IPS DF 6.9 (cell line): ENCODE results near the gene DSCAM.

Source experiments
- DNase-seq: peaks from one replicate; pipeline ENCODE4 v3.0.0-alpha.2; 2013; ENCODE audit warnings: low read depth, low spot score
- H3K27ac ChIP-seq: one replicate; pipeline ENCODE4 v1.5.1; 2013; ENCODE audit warnings: low read length, control low read depth
- H3K27me3 ChIP-seq: 2 replicates; pipeline ENCODE4 v1.6.1; 2013; ENCODE audit warnings: mild to moderate bottlenecking, low read length; ENCODE audit not compliant: control insufficient read depth, insufficient read depth
- H3K36me3 ChIP-seq: 2 replicates; pipeline ENCODE4 v1.6.1; 2013; ENCODE audit warnings: low read length; ENCODE audit not compliant: control insufficient read depth, insufficient read depth
- H3K4me1 ChIP-seq: 2 replicates; pipeline ENCODE4 v1.6.1; 2013; ENCODE audit warnings: low read length; ENCODE audit not compliant: control insufficient read depth, insufficient read depth
- H3K4me3 ChIP-seq: 2 replicates; pipeline ENCODE4 v1.5.1; 2013; ENCODE audit warnings: mild to moderate bottlenecking, low read length
- H3K9me3 ChIP-seq: 2 replicates; pipeline ENCODE4 v1.6.1; 2013; ENCODE audit warnings: low read length, inconsistent platforms; ENCODE audit not compliant: control insufficient read depth, insufficient read depth
- WGBS: extraction: QIAGEN DNeasy Blood & Tissue Kit; methylation state at CpG from one replicate; pipeline ENCODE4 v1.1.7; 2013; ENCODE audit warnings: mixed read lengths, missing lambda C conversion rate; ENCODE audit not compliant: insufficient read length, insufficient coverage; 5-methylcytosine and 5-hydroxymethylcytosine counted together

Gene DSCAM

DNA sequence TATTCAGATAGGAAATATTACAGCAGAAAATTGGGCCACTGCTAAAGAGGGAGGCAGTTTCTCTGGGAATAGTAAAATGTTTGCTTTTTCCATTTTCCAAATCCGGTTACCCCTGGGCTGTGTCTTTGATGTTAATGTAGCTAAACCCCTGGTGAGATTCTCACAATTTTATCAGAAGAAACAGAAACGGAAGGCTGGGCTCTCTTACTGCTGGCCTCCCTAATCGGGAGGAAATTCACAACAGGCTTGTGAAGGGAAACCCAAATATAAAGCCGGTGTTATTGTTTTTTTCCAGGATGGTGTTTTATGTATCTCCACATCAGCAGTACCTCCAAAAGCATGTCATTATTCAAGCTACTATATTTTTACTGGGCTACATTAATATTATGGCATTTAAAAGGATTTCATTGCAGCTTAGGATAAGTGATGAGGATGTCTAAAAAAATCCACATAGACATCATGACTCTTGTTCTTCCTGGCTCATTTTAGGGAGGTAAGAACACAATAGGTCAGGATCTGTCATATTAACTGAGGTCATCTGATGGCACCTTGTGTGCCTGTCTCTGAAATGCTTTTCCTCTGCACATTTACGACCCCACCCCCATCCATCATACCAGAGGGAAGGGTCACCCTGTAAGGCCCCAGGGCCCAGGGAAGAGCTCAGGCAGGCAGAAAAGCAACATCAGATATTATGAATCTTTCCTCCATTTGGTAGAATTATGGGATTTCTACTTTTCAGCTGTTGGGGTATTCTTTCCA, 158.7 kb downstream of the DSCAM start:
- WGBS: no CpG with 5 or more reads among the region's 5 CpGs
- Histone ChIP-seq H3K36me3 (no peaks in the 10 kb centered on the region), H3K9me3 (peaks cover 19% of the 10 kb centered on the region), H3K27me3 (no peaks in the 10 kb centered on the region; the same call in 1 of the 2 replicates), H3K4me3 (no peak overlapping the region), H3K4me1 (no peaks in the 10 kb centered on the region), H3K27ac (no peak overlapping the region)
- no peak for DNase-seq

DNA sequence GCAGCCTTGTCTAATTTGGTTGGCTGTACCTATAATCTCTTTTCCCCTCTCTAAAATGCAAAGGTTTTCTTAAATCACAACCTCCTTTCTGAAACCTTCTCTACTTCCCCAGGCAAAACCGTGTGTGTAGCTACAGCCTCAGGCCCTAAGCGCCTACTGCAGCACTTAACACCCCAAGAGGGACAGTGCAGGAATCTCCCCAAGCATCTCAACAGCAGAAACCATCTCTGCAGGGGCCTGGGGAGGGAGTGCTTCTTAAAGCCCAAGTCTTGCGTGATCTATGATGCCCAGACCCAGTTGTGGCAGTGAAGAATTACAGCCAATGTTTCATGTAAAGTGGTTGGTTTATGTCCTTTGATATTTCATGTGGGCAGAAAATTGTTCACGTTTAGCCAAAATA, 159.3 kb downstream of the DSCAM start:
- Histone ChIP-seq H3K36me3 (no peaks in the 10 kb centered on the region), H3K27me3 (no peaks in the 10 kb centered on the region; the same call in 1 of the 2 replicates), H3K4me1 (no peaks in the 10 kb centered on the region), H3K4me3 (no peak overlapping the region), H3K27ac (no peak overlapping the region), H3K9me3 (peaks cover 17% of the 10 kb centered on the region)
- WGBS: no CpG with 5 or more reads among the region's 4 CpGs
- DNase-seq: no peak

GRCh38 chr21:40686526-40686925, 160.4 kb downstream of the DSCAM start:
- DNase-seq: no peak
- no CpG with 5 or more reads among the region's 5 CpGs for WGBS
- H3K27ac ChIP-seq: no peak overlapping the region
- peaks cover 15% of the 10 kb centered on the region for H3K9me3 ChIP-seq
- H3K4me1 ChIP-seq: no peaks in the 10 kb centered on the region
- no peaks in the 10 kb centered on the region; the same call in 1 of the 2 replicates for H3K27me3 ChIP-seq
- no peaks in the 10 kb centered on the region for H3K36me3 ChIP-seq
- no peak overlapping the region for H3K4me3 ChIP-seq

DNA sequence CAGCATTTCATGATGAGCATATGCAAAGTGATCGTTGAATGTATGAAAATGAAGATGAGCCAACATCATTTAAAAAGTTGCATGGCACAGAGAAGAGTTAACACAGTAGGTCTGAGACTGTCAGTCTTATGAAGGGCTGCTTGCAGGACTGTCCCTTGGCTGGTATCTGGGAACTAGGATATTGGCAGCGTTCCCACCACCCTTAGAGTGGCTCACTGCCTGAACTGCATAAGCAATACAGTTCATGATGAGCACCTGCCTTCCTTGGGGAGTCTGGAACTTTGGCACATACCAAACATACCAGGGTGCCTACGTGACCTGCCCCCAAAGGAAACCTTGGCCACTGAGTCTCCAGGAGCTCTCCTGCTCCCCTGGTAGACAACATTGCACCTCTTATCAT, 161.8 kb downstream of the DSCAM start:
- H3K4me1 ChIP-seq: no peaks in the 10 kb centered on the region
- no peaks in the 10 kb centered on the region for H3K36me3 ChIP-seq
- H3K4me3 ChIP-seq: no peak overlapping the region
- H3K27ac ChIP-seq: no peak overlapping the region
- H3K9me3 ChIP-seq: peaks cover 15% of the 10 kb centered on the region
- DNase-seq: no peak
- no peaks in the 10 kb centered on the region; the same call in 1 of the 2 replicates for H3K27me3 ChIP-seq
- no CpG with 5 or more reads among the region's 3 CpGs for WGBS

GRCh38 chr21:40684726-40685125, 162.2 kb downstream of the DSCAM start:
- peaks cover 13% of the 10 kb centered on the region for H3K9me3 ChIP-seq
- H3K27ac ChIP-seq: no peak overlapping the region
- no peak overlapping the region for H3K4me3 ChIP-seq
- no peaks in the 10 kb centered on the region for H3K4me1 ChIP-seq
- WGBS: no CpG with 5 or more reads among the region's 2 CpGs
- no peak for DNase-seq
- H3K27me3 ChIP-seq: no peaks in the 10 kb centered on the region
- H3K36me3 ChIP-seq: no peaks in the 10 kb centered on the region

DNA sequence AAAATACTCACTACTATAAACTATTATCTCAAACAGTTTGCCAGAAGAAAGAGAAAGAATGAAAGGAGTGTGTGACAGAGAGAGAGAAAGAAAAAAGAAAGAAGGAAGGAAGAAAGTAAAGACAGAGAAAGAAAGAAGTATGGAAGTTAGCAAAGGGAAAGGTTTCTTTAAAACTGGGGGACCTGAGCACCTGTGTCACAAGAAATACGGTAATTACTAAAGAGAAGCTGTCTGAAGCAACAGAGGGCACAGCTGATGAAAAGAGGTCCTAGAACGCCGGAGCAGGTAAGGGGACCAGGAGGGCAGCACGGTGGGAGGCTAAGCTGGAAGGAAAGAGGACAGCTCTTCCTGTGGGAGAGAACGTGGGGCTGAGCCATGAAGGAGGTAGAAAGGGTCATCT, 163.6 kb downstream of the DSCAM start:
- H3K9me3 ChIP-seq: peaks cover 12% of the 10 kb centered on the region
- no peak overlapping the region for H3K4me3 ChIP-seq
- H3K27me3 ChIP-seq: no peaks in the 10 kb centered on the region
- WGBS: no CpG with 5 or more reads among the region's 5 CpGs
- H3K4me1 ChIP-seq: no peaks in the 10 kb centered on the region
- H3K27ac ChIP-seq: no peak overlapping the region
- DNase-seq: no peak
- no peaks in the 10 kb centered on the region for H3K36me3 ChIP-seq

- DNase-seq: no peak
- H3K9me3 ChIP-seq: peaks cover 8% of the 10 kb centered on the region
- H3K36me3 ChIP-seq: no peaks in the 10 kb centered on the region
- H3K27me3 ChIP-seq: no peaks in the 10 kb centered on the region
- WGBS: no CpG with 5 or more reads among the region's 9 CpGs
- H3K4me1 ChIP-seq: no peaks in the 10 kb centered on the region
- no peak overlapping the region for H3K4me3 ChIP-seq
- no peak overlapping the region for H3K27ac ChIP-seq
These were observed 165.6 kb downstream of the DSCAM start for GRCh38 chr21:40681164-40681859.

DNA sequence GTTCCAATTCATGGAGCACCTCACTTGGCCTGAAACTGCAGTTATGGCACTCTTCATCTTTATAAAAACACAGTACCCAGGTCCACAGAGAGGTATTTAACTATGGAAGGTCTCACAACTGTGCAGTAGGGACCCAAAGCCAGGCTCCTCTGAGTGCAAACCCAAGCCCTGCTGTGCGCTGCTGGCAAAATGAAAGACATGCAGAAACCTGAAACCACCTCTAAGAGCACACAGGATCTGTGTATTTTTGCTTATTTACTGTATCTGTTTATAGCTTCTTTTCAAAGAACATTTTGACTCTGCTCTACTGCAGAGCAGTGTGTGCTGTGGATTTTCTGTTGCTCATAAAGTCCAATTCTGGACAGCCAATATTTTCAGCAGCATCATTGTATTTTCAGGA, 166.6 kb downstream of the DSCAM start:
- Histone ChIP-seq H3K9me3 (peaks cover 4% of the 10 kb centered on the region), H3K4me1 (no peaks in the 10 kb centered on the region), H3K4me3 (no peak overlapping the region), H3K36me3 (no peaks in the 10 kb centered on the region), H3K27ac (no peak overlapping the region), H3K27me3 (no peaks in the 10 kb centered on the region)
- WGBS: no CpG with 5 or more reads among the region's 1 CpG
- DNase-seq: no peak

DNA sequence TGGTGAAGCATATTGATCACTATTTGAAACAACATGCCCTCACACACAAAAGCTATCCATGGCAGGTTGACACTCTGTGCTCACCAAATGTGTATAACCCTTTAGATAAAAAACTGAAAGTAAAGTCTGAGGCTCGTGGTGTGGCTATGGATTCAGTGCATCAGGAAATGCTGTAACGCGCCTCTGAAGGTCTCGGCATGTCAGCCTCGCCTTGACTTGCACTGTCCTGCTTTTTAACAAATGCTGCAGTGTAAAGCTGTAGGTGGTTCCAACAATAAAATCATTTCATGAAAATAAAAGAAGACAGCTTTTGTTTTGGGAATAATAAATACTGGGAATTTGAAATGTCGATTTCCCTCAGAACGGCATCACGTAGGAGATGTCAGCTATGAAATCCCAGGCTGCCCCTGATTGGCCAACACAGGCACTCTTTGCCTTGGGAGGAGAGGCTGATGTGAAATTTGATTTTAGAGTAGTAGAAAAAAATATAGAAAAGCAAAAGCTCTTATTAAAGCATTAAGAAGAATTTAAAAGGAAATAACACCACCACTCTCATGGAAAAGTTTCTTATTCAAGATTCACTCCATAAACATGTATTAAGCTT, 168.2 kb downstream of the DSCAM start:
- Histone ChIP-seq H3K27me3 (no peaks in the 10 kb centered on the region), H3K27ac (no peak overlapping the region), H3K4me1 (no peaks in the 10 kb centered on the region), H3K9me3 (peaks cover 2% of the 10 kb centered on the region), H3K36me3 (no peaks in the 10 kb centered on the region), H3K4me3 (no peak overlapping the region)
- no peak for DNase-seq
- WGBS: no CpG with 5 or more reads among the region's 8 CpGs

GRCh38 chr21:40675017-40675416, 171.9 kb downstream of the DSCAM start:
- WGBS: no CpG with 5 or more reads among the region's 8 CpGs
- Histone ChIP-seq H3K4me1 (no peaks in the 10 kb centered on the region), H3K36me3 (no peaks in the 10 kb centered on the region), H3K4me3 (no peak overlapping the region), H3K27ac (no peak overlapping the region), H3K9me3 (peaks cover 5% of the 10 kb centered on the region), H3K27me3 (no peaks in the 10 kb centered on the region)
- no peak for DNase-seq
